Endothelial cell of umbilical vein (primary cell): ENCODE measurements around the gene SLC35F5. TPM values are rescaled to one million over a fixed set of nuclear protein-coding genes. Genes with fewer than 3 reads are reported as not detected.
"Not testable (repeated sequence)": the region's sequence is repeated elsewhere in the genome, so short reads cannot be mapped to it uniquely, and the experiment has no call there.

Source experiments
- BruUV-seq: library from RNA; stranded (reverse); fragments of 400-500 nt; replicated peaks from 2 replicates; lab custom pipeline; 2021; lab: Mats Ljungman, UMichigan
- CTCF ChIA-PET: fragments of 300-600, 350-600 bp; sonication (Branson Sonifier 250); formaldehyde crosslinking; loops from one replicate; lab custom pipeline; 2021; ENCODE audit warnings: antibody characterized with exemption, inconsistent platforms; lab: Charles Lee
- POLR2A ChIA-PET: fragments of 300-600, 350-600 bp; sonication (Branson Sonifier 250); formaldehyde crosslinking; loops from one replicate; lab custom pipeline; 2021; ENCODE audit warnings: antibody characterized with exemption, inconsistent platforms; lab: Charles Lee
- DNase-seq: peaks from one replicate; pipeline ENCODE4 v3.0.0-alpha.2; 2011; ENCODE audit warnings: low read depth, low spot score
- FAIRE-seq: peaks from 2 replicates; lab custom pipeline; 2011; peaks lifted over from hg19 to GRCh38; lab: Jason Lieb, UNC
- H2AFZ ChIP-seq: 2 replicates; pipeline ENCODE4 v1.6.0; 2012; ENCODE audit warnings: low read depth, low read length, control low read depth, inconsistent platforms
- H3K27ac ChIP-seq: 2 replicates; pipeline ENCODE4 v1.5.1; 2011; ENCODE audit warnings: low read depth, mild to moderate bottlenecking, control low read depth, low read length, moderate library complexity; ENCODE audit not compliant: insufficient read depth
- H3K27me3 ChIP-seq, 2 experiments: 2 replicates each; pipeline versions ENCODE4 v1.6.0 to v1.6.1; 2011; ENCODE audit warnings: low read length in 2 of 2, mixed read lengths in 1 of 2; ENCODE audit not compliant: control insufficient read depth in 2 of 2, insufficient read depth in 2 of 2
- H3K36me3 ChIP-seq, 2 experiments: 2 replicates in 1 of 2; 3 replicates in 1 of 2; pipeline ENCODE4 v1.5.1; 2011; ENCODE audit warnings: low read length in 2 of 2, mild to moderate bottlenecking in 1 of 2, moderate library complexity in 1 of 2; ENCODE audit not compliant: control insufficient read depth in 2 of 2, insufficient read depth in 2 of 2; ENCODE audit errors: extremely low read depth in 1 of 2
- H3K4me1 ChIP-seq: 3 replicates; pipeline ENCODE4 v1.5.1; 2011; ENCODE audit warnings: mild to moderate bottlenecking, low read length; ENCODE audit not compliant: control insufficient read depth, insufficient read depth; ENCODE audit errors: extremely low read depth
- H3K4me2 ChIP-seq: 2 replicates; pipeline ENCODE4 v1.6.1; 2011; ENCODE audit warnings: low read length, control low read depth, mixed read lengths; ENCODE audit not compliant: insufficient read depth
- H3K4me3 ChIP-seq, 3 experiments: fragments of 200-600 bp in 1 of 3; sonication (generic), shearing (Covaris generic) in 1 of 3; replicated peaks in 1 of 3; 2 replicates each; pipeline ENCODE4 v1.5.1; 2011 to 2016; ENCODE audit warnings: control low read depth in 3 of 3, low read length in 3 of 3, mild to moderate bottlenecking in 2 of 3, inconsistent platforms in 1 of 3, low read depth in 1 of 3, moderate library complexity in 1 of 3; ENCODE audit not compliant: insufficient read depth in 1 of 3
- H3K79me2 ChIP-seq: 2 replicates; pipeline ENCODE4 v1.6.0; 2012; ENCODE audit warnings: low read length, inconsistent platforms; ENCODE audit not compliant: control insufficient read depth, insufficient read depth
- H3K9ac ChIP-seq: replicated peaks from 2 replicates; pipeline ENCODE3; 2011; ENCODE audit warnings: low read length, control low read depth; ENCODE audit not compliant: insufficient read depth; ENCODE audit errors: extremely low read depth
- H3K9me1 ChIP-seq: replicated peaks from 3 replicates; pipeline ENCODE4 v1.6.0; 2011; ENCODE audit warnings: mild to moderate bottlenecking, low read length; ENCODE audit not compliant: control insufficient read depth, insufficient read depth; ENCODE audit errors: extremely low read depth
- H3K9me3 ChIP-seq: replicated peaks from 2 replicates; pipeline ENCODE4 v1.5.1; 2012; ENCODE audit warnings: low read length, inconsistent platforms; ENCODE audit not compliant: control insufficient read depth, insufficient read depth
- H4K20me1 ChIP-seq: replicated peaks from 2 replicates; pipeline ENCODE3; 2011; ENCODE audit warnings: mild to moderate bottlenecking, low read length; ENCODE audit not compliant: control insufficient read depth, insufficient read depth; ENCODE audit errors: extremely low read depth
- FOS ChIP-seq: IDR thresholded peaks from 2 replicates; pipeline ENCODE4 v1.6.1; 2011; ENCODE audit warnings: mild to moderate bottlenecking, low read length, moderate library complexity, borderline replicate concordance; ENCODE audit not compliant: insufficient read depth
- MAX ChIP-seq: IDR thresholded peaks from 2 replicates; pipeline ENCODE4 v1.6.1; 2011; ENCODE audit not compliant: insufficient read depth, insufficient read length
- MYC ChIP-seq: IDR thresholded peaks from one replicate; pipeline ENCODE4 v1.6.1; 2011; ENCODE audit warnings: mild to moderate bottlenecking, low read depth, low read length
- dilution Hi-C: fragments of 300-500 bp; cut with MboI; formaldehyde crosslinking; loops from one replicate; pipeline ENCODE4 v1.15.0; 2019; ENCODE audit warnings: low sequenced_read_pairs; ENCODE audit not compliant: extremely low pct_ligation_motif_present
- intact Hi-C: fragments of 100-400 bp; cut with micrococcal nuclease; formaldehyde crosslinking; loops from one replicate; pipeline ENCODE4 v1.10.0; 2022
- polyA plus RNA-seq, 4 experiments: library from polyadenylated mRNA; depleted of rRNA in 3 of 4; stranded (reverse) in 3 of 4; unstranded in 1 of 4; fragments of >200 nt; gene quantifications; 2 replicates each; pipeline versions ENCODE4 v1.2.1 to v1.2.3, GENCODE V29; 2011 to 2012; ENCODE audit warnings: missing spikeins in 1 of 4
- total RNA-seq: library from RNA; stranded (reverse); gene quantifications from 2 replicates; pipeline ENCODE4 v1.2.3, GENCODE V29; 2021

Gene SLC35F5
- total and polyA plus RNA-seq, 2 donors (not counting 3 experiments of a cell fraction or from before 2014, with no cell fraction given) = 22.4 to 51.1 TPM

GRCh38 chr2:113776949-113777348 is 20.5 kb upstream of the SLC35F5 start:
- intact Hi-C loops (no loop called here), dilution Hi-C loops (no loop called here)
- Histone ChIP-seq H4K20me1 (no peaks in the 10 kb centered on the region), H3K4me2 (no peak overlapping the region), H3K9ac (no peak overlapping the region), H3K27ac (no peak overlapping the region), H3K79me2 (no peaks in the 10 kb centered on the region), H3K9me3 (no peaks in the 10 kb centered on the region), H3K9me1 (no peaks in the 10 kb centered on the region), H2AFZ (no peak overlapping the region), H3K4me3 (no peak overlapping the region), H3K36me3 (no peaks in the 10 kb centered on the region), H3K4me1 (no peaks in the 10 kb centered on the region), H3K27me3 (peaks cover 0 to 1% of the 10 kb centered on the region in 2 experiments)
- ChIA-PET POLR2A (no interaction called here), CTCF (no interaction called here)
- no peak for FAIRE-seq
- no TSS peak for BruUV-seq
- no peak for DNase-seq
- no peak for TF ChIP-seq MAX
- TF ChIP-seq FOS = no peak
- no peak for TF ChIP-seq MYC

- intact Hi-C loops, H3K9ac ChIP-seq, H4K20me1 ChIP-seq, H3K36me3 ChIP-seq, H3K79me2 ChIP-seq, BruUV-seq, H3K27me3 ChIP-seq, dilution Hi-C loops, H2AFZ ChIP-seq, H3K27ac ChIP-seq, H3K4me2 ChIP-seq, H3K4me3 ChIP-seq, FAIRE-seq, H3K9me1 ChIP-seq, H3K4me1 ChIP-seq, DNase-seq, POLR2A ChIA-PET, CTCF ChIA-PET, H3K9me3 ChIP-seq: not testable (repeated sequence)
Observed at GRCh38 chr2:113774616-113775015, 18.2 kb upstream of the SLC35F5 start.
